ENCODE data around the gene ZNF674.
A peak's percentile ranks its signal among the peaks of the same experiment; 100 is the strongest.

The ZNF674 gene

DNA sequence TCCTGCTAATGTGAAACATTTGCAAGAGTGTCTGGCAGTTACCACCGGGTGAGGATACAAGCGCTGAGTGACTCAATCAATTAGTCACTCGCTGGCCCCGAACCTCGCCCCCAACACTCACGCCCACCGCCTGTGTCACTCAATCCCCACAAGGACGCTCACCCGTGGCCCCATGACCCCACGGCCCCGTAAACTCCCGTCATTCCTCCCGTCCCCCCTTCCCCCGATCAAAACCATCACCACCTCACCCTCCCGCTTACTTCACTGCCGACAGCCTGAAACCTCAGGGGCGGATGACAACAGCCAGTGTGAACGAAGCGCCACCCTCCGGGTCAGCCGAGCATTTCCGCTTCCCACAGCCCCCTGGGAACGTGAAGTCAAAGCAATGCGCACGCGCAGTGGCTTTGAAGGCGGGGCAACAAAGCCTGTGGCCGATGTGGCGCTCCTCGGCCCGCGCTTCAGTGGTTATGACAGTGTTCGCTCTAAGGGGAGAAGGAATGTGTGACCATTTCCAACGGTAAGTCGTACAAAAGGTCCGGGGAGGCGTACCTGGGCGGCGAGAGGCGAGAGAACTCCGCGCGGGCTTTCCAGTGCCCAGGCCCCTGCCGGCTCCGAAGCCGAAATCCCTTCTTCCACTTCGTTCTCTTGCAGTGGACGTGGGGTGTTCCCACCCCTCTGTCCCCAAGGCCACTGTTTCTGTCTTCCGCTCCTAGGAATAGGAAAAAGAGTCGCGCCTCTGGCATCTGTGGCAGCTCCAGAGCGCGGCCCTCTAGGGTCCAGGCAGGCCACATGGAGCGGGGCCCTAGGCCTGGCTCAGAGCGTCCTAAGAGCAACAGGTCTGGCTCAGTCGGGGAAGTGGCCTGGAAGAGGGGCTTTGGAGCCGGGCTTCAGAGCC lies at the start of gene ZNF674:
Gene ZNF674, minus strand, starts transcription at position 311 of the 895 bp plus-strand sequence. CDS start 3,334 bp downstream, outside the sequence.
- peak; percentile 89 for DNase-seq (ENCODE audit: low spot score)

DNA sequence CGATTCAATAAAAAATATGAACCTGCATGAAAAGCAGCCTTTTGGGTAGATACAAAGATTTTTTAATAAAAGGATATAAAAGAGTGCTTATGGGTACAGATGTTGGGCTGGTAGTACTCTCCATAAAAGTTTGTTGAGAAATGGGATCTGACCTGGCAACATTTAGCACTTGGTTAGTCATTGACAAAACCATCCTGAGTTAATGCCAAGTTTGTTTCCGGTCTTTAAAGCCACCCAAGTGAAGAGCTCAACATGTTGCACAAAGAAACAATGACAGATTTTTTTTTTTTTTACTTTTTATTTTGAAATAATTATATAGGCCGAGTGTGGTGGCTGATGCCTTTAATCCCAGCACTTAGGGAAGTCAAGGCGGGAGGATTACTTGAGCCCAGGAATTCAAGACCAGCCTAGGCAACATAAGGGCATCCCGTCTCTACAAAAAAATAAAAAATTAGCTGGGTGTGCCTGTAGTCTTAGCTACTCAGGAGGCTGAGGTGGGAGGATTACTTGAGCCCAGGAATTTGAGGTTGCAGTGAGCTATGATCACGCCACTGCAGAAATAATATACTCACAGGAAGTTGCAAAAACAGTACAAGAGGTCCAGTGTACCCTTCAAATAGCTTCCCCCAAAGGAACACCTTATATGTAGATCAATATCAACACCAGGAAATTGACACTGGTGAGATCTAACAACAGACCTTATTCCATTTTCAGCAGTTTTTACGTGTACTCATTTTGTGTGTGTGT lies 44.9 kb upstream of the ZNF674 start:
- DNase-seq (ENCODE audit: low spot score): no peak

DNA sequence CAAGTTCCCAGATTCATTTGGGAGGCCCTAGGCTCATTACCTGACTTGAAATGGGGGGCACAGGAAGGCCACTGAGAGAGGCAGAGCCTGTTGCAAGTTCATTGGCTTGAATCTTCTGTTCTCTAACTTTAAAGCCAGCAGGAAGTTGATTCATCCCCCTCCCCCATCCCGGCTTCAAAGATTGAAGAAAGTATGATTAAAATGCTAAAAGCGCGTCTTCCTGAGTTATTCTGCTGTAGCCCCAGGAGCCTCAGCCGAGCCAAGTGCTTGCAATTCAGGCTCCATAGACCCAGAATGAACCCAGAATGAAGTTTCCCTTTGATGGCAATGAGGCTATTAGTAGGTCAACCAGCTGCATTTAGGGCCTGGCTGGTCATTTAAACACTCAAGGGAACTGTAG lies 43.0 kb upstream of the ZNF674 start:
- no peak for DNase-seq (ENCODE audit: low spot score)

DNA sequence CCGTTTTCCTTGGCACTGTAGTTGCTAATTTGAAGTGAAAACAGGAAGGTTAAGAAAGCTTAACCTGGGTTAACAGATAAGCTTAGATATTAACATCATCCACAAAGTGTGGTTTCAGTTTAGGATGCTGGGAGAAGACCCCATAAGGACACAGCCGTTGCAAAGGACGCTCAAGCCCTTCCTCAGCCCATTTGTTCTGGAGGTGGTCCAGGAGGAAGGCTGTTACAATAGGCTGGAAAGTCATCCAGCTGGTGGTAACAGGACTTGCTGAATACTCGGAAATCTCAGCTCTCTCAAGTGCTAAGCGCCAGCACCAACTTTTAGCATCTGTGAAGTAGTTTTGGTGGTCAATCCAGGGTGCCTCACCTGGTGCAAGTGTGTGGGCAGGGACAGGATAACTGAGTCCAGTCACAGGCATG lies 42.5 kb upstream of the ZNF674 start:
- no peak for DNase-seq (ENCODE audit: low spot score)

DNA sequence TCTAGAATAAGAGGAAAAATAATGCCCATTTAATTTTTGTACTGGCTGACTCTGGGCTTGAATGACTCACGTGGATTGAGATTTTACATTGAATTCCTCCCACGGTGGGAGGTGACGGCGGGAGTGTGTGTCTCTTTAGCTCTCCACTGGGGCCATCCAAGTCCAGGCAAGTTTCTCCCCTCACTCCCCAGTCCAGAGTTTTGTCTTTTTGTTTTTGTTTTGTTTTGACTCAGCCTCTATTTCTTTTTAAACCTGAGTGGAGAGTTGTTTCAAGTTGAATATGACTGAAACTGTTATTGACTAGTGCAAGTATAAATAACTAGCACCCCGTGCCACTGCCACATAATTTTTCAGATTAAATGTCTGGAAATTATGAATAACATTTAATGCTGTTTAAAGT lies 41.9 kb upstream of the ZNF674 start:
- no peak for DNase-seq (ENCODE audit: low spot score)

DNA sequence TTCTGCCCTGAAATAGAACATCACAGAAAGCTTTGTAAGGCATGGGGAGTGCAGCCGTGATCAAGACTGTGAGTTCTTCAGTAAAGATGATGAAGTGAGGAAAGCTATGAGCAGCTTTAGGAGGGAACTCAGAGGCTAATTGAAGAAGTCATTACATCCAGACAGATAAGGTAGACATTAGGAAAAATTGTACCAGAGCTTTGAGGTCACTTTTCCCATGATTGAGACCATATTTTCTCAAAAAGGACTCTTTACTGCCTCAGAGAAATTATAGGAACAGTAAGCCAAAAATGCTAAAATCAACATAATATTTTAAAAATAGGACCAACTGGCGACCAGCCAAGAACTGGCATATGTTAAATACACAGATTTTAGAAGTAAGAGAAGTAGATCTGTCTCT lies 39.5 kb upstream of the ZNF674 start:
- DNase-seq (ENCODE audit: low spot score): no peak

DNA sequence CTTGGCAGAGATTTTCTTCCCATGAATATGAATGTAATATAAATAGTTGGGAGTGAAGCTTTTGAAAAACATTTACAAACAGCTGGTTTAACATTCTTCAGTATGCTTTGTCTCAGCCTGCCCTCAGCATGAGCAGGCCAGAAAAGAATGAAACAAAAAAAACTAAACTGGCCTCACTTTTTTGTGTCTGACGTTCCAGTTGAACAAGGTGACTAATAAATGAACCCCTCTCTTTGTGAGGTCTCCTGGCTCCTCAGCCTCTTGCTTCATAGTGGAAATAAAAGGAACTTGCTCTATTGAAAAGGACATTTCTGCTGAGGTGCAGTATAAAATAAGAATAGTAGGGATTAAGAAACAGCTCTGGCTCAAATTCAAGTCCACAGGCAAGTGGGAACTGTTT lies 37.7 kb upstream of the ZNF674 start:
- no peak for DNase-seq (ENCODE audit: low spot score)

DNA sequence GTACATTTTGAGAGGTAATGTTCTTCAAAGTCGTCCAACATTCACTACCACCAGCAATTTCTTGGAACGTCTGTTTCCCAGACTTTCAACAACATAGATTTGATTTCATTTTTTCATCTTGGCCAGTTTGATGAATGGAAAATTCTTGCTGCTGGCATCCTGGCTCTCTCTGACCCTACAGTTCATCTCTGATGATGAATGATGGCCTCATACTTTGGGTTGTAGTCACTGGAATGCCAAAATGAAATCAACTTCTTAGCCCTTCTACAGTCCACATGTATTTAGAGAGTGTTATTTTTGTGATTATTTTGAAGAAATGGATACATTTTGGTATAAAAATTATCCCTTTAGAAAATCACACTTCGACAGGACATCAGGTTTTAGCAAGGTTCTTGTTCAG lies 37.1 kb upstream of the ZNF674 start:
- DNase-seq (ENCODE audit: low spot score): no peak

DNA sequence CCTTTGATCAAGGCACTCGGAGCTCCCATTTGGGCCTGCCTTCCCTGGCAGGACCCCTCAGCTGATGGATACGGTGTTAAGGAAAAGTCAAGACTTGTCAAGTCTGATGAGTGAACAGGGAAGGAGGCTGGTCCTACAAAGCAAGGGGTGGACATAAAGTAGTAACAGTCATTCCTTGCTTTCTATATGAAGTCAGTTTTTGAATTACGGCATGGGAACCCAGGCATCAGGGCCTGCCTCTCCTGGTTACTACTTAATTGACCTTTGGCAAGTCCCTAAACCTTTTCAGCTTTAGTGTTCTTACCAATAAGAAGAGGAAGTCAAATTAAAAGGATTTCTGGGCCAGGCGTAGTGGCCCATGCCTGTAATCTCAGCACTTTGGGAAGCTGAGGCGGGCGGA lies 35.4 kb upstream of the ZNF674 start:
- DNase-seq (ENCODE audit: low spot score): no peak

DNA sequence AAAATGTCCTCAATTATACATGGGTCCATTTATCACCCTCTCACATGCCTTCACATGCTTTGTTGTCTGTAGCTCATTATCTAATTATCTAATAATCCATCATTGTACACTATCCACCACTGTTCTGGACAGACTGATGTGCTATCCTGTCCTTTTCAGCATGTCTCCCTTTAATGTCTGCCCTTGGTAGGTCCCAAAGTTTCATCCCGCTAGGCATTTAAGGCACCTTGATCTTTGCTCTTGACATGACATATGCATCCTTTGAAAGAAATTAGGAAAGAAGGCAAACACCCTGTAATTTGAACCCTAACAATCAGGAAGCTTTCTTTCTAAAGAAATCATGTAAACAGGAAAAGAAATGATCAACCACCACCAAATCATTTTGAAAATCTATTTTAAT lies 34.0 kb upstream of the ZNF674 start:
- DNase-seq (ENCODE audit: low spot score): no peak

DNA sequence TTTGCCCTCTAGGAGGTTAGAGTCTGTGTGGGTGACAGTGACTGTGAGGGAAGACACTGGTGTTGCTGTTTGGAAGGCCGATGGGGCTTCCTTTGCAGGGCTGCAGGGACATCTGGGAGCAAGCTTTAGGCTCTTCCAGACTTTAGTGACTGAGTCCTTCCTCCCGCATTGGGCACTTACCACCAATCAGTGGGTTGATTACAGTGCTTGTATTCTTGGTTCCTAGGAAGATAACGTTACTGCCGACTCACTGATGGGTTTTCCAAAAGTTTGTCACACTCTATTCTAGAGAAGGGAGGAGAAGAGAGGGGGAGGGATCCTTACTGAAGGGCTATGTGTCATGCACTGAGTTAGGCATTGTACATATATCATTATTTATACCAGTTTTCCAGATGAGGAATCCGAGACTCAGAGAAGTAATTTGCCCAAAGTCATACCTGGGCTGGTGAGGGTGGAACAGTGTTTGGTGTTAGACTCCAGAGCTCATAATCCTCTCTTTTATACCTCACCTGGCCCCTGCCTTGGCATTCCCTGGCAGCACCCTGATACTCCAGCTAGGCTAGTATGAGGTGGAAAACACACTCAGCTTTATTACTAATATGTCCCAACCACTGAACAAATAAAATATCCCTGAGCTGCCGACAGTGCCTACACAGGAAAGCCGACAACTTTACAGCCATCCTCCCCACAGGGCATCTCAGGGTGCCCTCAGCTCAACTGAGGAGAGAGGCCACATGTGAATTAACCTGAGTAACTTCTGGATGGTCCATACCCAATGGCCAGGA lies 32.2 kb upstream of the ZNF674 start:
- no peak for DNase-seq (ENCODE audit: low spot score)

DNA sequence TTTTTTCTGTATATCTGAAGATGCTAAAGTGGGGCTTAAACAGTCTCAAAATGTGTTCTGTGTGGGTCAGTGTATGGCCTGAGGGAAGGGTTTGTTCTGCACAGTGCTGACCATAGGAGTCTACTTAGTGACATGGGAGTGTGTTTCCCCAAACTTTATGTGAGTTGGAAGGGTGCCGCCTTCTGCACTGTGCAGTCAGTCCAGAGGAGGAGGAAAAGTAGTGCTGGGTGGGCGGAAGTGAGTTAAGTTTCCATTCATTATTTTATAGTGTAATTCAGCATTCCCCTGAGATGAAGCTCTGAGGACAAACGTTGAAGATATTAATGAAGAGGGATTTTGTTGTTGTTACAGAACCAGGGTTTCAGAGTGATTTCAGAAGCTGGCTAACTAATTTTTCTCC lies 31.2 kb upstream of the ZNF674 start:
- DNase-seq (ENCODE audit: low spot score): no peak

DNA sequence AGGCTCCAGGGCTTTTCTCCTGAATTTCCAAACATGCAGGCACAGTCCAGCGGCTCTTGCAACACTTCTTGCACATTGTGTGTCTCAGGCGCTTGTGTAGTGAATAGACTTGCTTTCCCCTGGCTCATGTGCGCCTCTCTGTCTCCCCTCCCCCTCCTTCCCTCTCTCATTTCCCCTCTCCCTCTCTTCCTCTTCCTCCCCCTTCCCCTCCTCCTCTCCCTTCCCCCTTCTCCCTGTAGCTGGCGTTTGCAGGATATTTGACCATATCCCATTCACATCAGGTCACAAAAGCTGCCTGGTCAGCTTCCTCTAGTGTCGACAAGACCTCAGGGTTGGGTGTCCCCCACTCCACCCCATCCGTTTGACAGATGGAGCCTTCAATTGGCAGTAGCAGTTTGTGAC lies 30.8 kb upstream of the ZNF674 start:
- DNase-seq (ENCODE audit: low spot score): no peak

DNA sequence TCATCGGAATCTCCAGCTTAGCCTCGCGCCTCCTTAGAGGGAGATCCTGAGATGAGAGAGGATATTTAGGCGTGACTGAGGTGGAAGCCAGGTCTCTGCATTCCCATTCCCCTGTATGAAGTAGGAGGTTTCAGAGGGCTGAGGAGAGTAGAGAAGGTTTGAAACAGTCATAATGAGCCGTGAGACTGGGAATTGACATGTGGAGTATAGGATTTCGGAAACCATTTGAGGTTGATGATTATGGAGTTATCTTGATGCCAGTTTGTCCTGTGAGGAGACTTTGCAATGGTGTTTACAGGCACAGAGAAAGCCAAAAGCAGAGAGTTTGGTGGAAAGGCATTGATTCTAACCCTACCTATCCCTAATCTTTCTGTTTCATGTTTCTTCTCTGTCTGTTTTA lies 30.4 kb upstream of the ZNF674 start:
- DNase-seq (ENCODE audit: low spot score): no peak

DNA sequence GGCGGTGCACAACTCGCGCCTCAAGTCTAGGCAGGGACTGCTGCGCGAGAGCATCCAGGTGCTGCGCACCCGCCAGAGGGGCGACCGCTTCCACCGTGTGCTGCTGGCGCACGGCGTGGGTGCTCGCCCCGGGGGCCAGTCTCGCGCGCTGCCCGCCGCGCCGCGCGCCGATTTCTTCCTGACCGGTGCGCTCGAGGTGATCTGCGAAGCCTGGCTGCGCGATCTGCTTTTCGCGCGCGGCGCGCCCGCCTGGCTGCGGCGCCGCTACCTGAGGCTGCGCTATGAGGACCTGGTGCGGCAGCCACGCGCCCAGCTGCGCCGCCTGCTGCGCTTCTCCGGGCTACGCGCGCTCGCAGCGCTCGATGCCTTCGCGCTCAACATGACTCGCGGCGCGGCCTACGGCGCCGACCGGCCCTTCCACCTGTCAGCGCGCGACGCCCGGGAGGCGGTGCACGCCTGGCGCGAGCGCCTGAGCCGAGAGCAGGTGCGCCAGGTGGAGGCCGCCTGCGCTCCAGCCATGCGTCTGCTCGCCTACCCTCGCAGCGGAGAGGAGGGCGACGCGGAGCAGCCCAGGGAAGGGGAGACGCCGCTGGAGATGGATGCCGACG lies 29.7 kb upstream of the ZNF674 start:
- no peak for DNase-seq (ENCODE audit: low spot score)

DNA sequence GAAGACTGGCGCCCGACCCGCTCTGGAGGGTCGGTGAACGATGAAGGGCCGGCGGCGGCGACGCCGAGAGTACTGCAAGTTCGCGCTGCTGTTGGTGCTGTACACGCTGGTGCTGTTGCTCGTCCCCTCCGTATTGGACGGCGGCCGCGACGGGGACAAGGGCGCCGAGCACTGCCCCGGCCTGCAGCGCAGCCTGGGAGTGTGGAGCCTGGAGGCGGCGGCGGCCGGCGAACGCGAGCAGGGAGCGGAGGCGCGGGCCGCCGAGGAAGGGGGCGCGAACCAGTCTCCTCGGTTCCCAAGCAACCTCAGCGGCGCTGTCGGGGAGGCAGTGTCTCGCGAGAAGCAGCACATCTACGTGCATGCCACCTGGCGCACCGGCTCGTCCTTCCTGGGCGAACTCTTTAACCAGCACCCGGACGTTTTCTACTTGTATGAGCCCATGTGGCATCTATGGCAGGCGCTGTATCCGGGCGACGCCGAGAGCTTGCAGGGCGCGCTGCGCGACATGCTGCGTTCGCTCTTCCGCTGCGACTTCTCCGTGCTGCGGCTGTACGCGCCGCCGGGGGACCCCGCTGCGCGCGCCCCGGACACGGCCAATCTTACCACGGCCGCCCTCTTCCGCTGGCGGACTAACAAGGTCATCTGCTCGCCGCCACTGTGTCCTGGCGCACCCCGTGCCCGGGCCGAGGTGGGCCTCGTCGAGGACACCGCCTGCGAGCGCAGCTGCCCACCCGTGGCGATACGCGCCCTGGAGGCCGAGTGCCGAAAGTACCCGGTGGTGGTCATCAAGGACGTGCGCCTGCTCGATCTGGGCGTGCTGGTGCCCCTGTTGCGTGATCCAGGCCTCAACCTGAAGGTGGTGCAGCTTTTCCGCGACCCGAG lies 28.9 kb upstream of the ZNF674 start:
- DNase-seq (ENCODE audit: low spot score): peak; percentile 68

DNA sequence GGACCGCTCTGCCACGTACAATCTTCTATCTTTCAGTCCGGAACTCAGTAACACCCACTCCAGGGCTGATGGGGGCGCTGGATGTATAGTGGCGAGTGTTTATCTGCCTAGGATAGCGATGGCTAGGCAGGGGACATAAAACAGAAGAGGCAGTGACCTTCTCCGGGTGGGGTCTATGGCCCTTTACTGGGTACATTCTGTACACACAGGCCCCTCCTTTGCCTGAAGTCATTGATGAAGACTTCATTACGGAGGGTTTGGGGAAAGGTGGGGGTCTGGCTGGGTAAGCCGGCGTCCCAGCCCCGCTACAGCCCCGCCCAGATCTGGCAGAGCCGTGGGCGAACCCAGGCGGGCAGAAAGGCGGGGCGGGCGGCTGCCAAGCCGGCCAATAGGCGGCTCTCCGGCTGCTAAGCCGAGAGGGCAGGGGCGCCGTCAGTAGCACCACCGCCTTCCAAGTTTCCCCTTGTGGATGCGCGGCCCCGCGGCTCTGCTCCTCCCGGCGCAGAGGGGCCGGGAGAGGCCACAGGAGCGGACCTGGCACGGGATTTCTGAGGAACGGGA lies 28.2 kb upstream of the ZNF674 start, which contains the start of gene CHST7:
Gene CHST7, plus strand, starts transcription at position 435 of the 561 bp plus-strand sequence. CDS start 167 bp downstream, outside the sequence.
- DNase-seq (ENCODE audit: low spot score): no peak

DNA sequence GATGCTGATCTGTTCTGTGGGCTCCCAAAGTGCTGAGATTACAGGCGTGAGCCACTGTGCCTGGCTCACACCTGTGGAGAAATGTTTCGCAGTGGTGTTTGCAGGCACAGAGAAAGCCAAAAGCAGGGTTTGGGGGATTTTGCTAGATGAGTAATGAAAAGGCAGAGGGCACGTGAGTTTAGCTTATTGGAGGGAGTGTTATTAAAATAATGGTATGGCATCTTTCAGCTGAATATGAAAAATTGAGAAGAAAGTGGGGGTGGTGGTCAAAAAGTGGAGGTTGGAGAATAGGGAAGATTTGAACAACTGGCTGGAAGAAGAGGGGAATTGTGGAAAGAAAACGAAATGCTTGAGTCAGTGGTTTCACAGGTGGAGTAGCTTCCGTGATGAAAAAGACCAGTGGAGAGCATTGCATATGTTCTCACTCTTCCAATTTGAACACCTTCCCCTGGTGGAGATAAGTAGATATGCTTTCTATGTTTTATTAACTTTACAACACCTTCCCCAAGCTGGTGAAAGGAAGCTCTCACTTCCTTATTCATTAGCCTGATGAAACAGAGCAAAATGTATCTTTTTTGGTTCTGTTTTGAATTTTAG lies 27.2 kb upstream of the ZNF674 start:
- DNase-seq (ENCODE audit: low spot score): no peak

DNA sequence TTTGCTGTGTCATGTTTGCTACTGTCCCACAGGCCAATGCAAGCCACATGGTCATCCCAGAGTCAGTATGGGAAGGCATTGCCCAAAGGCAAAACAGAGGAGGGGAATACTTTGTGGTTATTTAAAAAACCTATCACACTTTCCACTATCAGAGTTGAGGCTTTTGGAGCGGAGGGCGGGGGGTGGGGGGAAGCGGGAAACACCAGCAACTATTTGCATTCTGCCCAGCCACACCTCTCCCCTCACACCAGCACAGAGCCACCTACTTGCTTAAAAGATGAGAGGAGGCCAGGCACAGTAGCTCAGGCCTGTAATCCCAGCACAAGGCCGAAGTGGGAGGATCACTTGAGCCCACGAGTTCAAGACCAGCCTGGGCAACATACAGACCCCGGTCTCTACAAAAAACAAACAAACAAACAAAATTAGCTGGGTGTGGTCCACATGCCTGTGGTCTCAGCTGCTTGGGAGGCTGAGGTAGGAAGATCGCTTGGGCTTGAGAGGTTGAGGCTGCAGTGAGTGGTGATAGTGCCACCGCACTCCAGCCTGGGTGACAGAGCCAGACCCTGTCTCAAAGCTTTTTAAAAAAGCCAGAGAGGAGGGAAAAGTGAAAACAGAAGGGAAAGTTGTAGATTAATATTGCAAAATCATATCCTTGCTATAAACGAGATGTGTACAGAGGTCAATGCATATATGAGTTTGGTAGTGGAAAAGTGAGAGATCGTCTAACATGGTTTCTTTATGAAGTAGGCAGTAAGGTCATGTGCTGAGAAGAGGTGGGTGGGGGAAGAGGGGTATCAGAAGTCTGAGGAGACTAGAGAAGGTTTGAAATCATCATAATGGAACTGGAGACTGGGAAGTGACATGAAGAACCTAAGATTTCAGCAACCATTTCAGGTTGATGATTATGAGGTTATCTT lies 26.5 kb upstream of the ZNF674 start:
- no peak for DNase-seq (ENCODE audit: low spot score)

Measured in left forelimb (tissue), 1 donor.